ENCODE results near the gene CLDN15.

- TF ChIP-seq CTCF (IDR thresholded peaks at IDR 0.05 in 8 of 11, conservative IDR thresholded peaks at IDR 0.05 in 3 of 11), result no peak
- TF ChIP-seq POLR2AphosphoS5 (IDR thresholded peaks at IDR 0.05), result peak; percentile 69 to 80 (median 75)
- TF ChIP-seq POLR2A (IDR thresholded peaks at IDR 0.05), result no peak
Observed at GRCh38 chr7:101239191-101239950, 1.8 kb upstream of the CLDN15 start.

All from spleen (tissue), 7 donors.